PC-9 (cell line): ENCODE results near the gene CDR2L. TPM values are rescaled to one million over a fixed set of nuclear protein-coding genes. Genes with fewer than 3 reads are reported as not detected.

Experiments used
- BruUV-seq: library from RNA; stranded (reverse); fragments of 400-500 nt; replicated peaks from 2 replicates; lab custom pipeline; 2021; lab: Mats Ljungman, UMichigan
- CTCF ChIA-PET: fragments of 300-600 bp; sonication (Branson Sonifier 250); formaldehyde crosslinking; loops from one replicate; lab custom pipeline; 2022; ENCODE audit warnings: antibody characterized with exemption; lab: Charles Lee
- POLR2A ChIA-PET: fragments of 300-600 bp; sonication (Branson Sonifier 250); formaldehyde crosslinking; loops from one replicate; lab custom pipeline; 2022; ENCODE audit warnings: antibody characterized with exemption; ENCODE audit not compliant: unreplicated experiment; lab: Charles Lee
- DNase-seq, 2 experiments: peaks; one replicate each; pipeline versions ENCODE4 v3.0.0 to v3.0.0-alpha.2; 2015 to 2022; ENCODE audit warnings: mixed read lengths in 1 of 2
- H2AFZ ChIP-seq: fragments of 200-600 bp; sonication (generic); 2 replicates; pipeline ENCODE4 v1.8.1; 2017; ENCODE audit warnings: antibody characterized with exemption
- H3F3A ChIP-seq: fragments of 200-600 bp; sonication (generic); 2 replicates; pipeline ENCODE4 v1.8.1; 2017; ENCODE audit warnings: antibody characterized with exemption, mild to moderate bottlenecking, low read depth; ENCODE audit not compliant: insufficient read depth
- H3K27ac ChIP-seq: fragments of 200-600 bp; sonication (generic); 2 replicates; pipeline ENCODE4 v1.6.1; 2016; ENCODE audit warnings: mixed run types
- H3K27me3 ChIP-seq: fragments of 200-600 bp; sonication (generic); 2 replicates; pipeline ENCODE4 v1.6.1; 2016; ENCODE audit warnings: low read depth, mixed run types; ENCODE audit not compliant: insufficient read depth
- H3K36me3 ChIP-seq: fragments of 200-600 bp; sonication (generic); 2 replicates; pipeline ENCODE4 v1.6.1; 2016; ENCODE audit warnings: low read depth, mixed run types
- H3K4me1 ChIP-seq: fragments of 200-600 bp; sonication (generic); replicated peaks from 2 replicates; pipeline ENCODE4 v1.6.1; 2016; ENCODE audit warnings: mixed run types; ENCODE audit not compliant: insufficient read depth
- H3K4me2 ChIP-seq: fragments of 200-600 bp; sonication (generic); 2 replicates; pipeline ENCODE4 v1.6.1; 2017; ENCODE audit warnings: mixed run types
- H3K4me3 ChIP-seq: fragments of 200-600 bp; sonication (generic); 2 replicates; pipeline ENCODE4 v1.6.1; 2016; ENCODE audit warnings: mixed run types
- H3K79me2 ChIP-seq: fragments of 200-600 bp; sonication (generic); 2 replicates; pipeline ENCODE4 v1.6.1; 2017; ENCODE audit warnings: low read depth, mixed run types
- H3K9me2 ChIP-seq: fragments of 200-600 bp; sonication (generic); 2 replicates; pipeline ENCODE4 v1.8.1; 2017; ENCODE audit warnings: mild to moderate bottlenecking; ENCODE audit not compliant: insufficient read depth
- H3K9me3 ChIP-seq: fragments of 200-600 bp; sonication (generic); 2 replicates; pipeline ENCODE4 v1.8.1; 2016; ENCODE audit warnings: low read depth; ENCODE audit not compliant: insufficient read depth
- H4K20me1 ChIP-seq: fragments of 200-600 bp; sonication (generic); 2 replicates; pipeline ENCODE4 v1.8.1; 2017; ENCODE audit not compliant: insufficient read depth
- EZH2 ChIP-seq: fragments of 200-600 bp; sonication (generic); IDR thresholded peaks from 2 replicates; pipeline ENCODE4 v1.8.0; 2017; ENCODE audit warnings: antibody characterized with exemption, low read depth
- intact Hi-C: fragments of 100-400 bp; cut with micrococcal nuclease; formaldehyde crosslinking; loops from one replicate; pipeline ENCODE4 v1.10.0; 2022; ENCODE audit not compliant: unreplicated experiment
- total RNA-seq: library from RNA; stranded (reverse); gene quantifications from 2 replicates; pipeline ENCODE4 v1.2.3, GENCODE V29; 2021
- TF ChIP-seq, protein P1 (sequence below): fragments of 200-600 bp; sonication (generic); conservative IDR thresholded peaks from 2 replicates; pipeline ENCODE4 v1.6.1; 2017; ENCODE audit warnings: mixed run types, antibody characterized with exemption, mild to moderate bottlenecking, moderate library complexity

The CDR2L gene
- total RNA-seq, 1 experiment from 2014 or later, result 15.1 TPM

DNA sequence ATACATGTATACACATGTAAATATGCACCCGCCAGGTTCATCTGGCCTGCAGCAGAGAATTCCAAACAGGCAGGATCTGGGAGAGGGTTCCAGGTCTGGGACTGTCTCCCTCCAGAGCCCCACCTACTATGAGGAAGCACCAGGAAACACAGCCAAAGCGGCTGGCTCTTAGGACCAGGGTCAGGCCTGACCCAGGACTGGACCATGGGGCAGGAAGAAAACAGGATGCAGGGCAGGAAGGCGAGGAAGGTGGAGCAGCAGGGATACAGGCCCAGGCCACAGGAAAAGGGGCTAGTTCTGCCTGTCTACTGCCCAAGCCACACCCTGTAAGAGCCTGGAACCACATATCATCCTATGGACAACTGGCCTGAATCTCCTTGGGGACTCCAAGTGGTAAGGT is 17.0 kb upstream of the CDR2L start:
- TF ChIP-seq, protein P1, sequence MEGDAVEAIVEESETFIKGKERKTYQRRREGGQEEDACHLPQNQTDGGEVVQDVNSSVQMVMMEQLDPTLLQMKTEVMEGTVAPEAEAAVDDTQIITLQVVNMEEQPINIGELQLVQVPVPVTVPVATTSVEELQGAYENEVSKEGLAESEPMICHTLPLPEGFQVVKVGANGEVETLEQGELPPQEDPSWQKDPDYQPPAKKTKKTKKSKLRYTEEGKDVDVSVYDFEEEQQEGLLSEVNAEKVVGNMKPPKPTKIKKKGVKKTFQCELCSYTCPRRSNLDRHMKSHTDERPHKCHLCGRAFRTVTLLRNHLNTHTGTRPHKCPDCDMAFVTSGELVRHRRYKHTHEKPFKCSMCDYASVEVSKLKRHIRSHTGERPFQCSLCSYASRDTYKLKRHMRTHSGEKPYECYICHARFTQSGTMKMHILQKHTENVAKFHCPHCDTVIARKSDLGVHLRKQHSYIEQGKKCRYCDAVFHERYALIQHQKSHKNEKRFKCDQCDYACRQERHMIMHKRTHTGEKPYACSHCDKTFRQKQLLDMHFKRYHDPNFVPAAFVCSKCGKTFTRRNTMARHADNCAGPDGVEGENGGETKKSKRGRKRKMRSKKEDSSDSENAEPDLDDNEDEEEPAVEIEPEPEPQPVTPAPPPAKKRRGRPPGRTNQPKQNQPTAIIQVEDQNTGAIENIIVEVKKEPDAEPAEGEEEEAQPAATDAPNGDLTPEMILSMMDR, result no peak
- no peak for TF ChIP-seq EZH2
- POLR2A ChIA-PET, result interaction anchor here (0.6 kb wide), 1 partner anchor 117 kb away, joined by 3 read pairs; the partner anchor contains the start of gene SLC16A5

DNA sequence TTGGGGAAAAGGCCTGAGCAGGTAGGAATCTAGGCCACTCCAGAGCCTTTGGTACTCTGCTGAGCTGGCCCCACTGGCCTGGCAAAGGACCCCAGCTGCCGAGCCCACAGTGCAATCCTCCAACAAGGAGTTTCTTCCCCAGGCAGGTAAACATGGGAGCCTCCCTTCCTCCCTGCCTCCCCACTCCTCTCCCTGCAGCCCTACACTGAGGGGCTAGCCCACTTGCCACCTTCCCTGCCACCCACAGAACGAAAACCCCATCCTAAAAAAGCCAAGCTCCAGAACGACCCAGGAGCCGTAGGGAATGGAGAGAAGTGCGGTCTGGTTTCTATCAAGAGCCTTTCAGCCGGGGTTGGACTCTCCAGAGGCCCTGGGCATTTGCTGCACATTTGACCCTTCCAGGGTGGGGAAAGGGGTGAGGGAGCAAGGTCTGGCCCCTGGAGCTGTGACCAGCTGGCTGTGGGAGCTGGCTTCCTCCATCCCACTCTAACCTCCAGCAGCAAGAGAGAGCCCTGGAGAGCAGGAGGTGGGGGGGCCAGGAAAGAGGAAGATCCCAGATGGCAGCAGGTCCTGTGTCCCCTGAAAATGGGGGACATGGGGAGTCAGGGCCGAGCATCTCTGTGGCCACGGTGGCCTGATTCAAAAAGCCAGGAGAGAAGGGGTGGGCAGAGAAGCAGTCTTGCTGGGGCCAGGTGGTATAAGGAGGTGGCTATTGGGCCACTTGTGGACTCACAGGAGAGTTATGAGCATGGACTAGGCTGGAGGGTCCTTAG is 16.2 kb upstream of the CDR2L start:
- H3K27me3 ChIP-seq, result 0 out of 2 replicates have a peak, but pooled peaks cover 3% of the 10 kb centered on the region
- H3K9me3 ChIP-seq, result no peaks in the 10 kb centered on the region
- no peak for DNase-seq
- peaks cover 9% of the 10 kb centered on the region; the same call in 1 of the 2 replicates for H3F3A ChIP-seq
- peak overlapping the region; percentile 96 for H3K4me3 ChIP-seq
- H4K20me1 ChIP-seq, result no peaks in the 10 kb centered on the region
- TSS peak; percentile 26 for BruUV-seq
- H3K4me2 ChIP-seq, result peak overlapping the region; percentile 85
- H3K79me2 ChIP-seq, result peaks cover 34% of the 10 kb centered on the region
- H2AFZ ChIP-seq, result peak overlapping the region; percentile 90; the same call in 1 of the 2 replicates
- no peaks in the 10 kb centered on the region for H3K36me3 ChIP-seq
- CTCF ChIA-PET, result interaction anchor here (1.1 kb wide), 1 partner anchor 17 kb away, joined by 7 read pairs; no protein-coding TSS in a partner anchor
- TF ChIP-seq EZH2, result no peak
- TF ChIP-seq, protein P1, result no peak
- no peak overlapping the region for H3K27ac ChIP-seq
- no peaks in the 10 kb centered on the region for H3K9me2 ChIP-seq
- intact Hi-C loops, result no loop called here
- H3K4me1 ChIP-seq, result peaks cover 43% of the 10 kb centered on the region
- POLR2A ChIA-PET, result interaction anchor here (0.6 kb wide), 1 partner anchor 116 kb away, joined by 3 read pairs; the partner anchor contains the start of gene SLC16A5

More for the DNA sequence above, 17.0 kb upstream of the CDR2L start:
- Histone ChIP-seq H3K4me2 (peak overlapping the region; percentile 85), H3K27ac (no peak overlapping the region), H3K27me3 (0 out of 2 replicates have a peak, but pooled peaks cover 3% of the 10 kb centered on the region), H3K4me3 (no peak overlapping the region; the same call in 1 of the 2 replicates), H3K4me1 (peaks cover 43% of the 10 kb centered on the region), H4K20me1 (no peaks in the 10 kb centered on the region), H3K36me3 (no peaks in the 10 kb centered on the region), H3K9me2 (no peaks in the 10 kb centered on the region), H2AFZ (no peak overlapping the region), H3F3A (peaks cover 9% of the 10 kb centered on the region; the same call in 1 of the 2 replicates), H3K9me3 (no peaks in the 10 kb centered on the region), H3K79me2 (peaks cover 34% of the 10 kb centered on the region)
- BruUV-seq, result no TSS peak
- CTCF ChIA-PET, result interaction anchor here (0.6 to 1.1 kb wide), 2 partner anchors 39 to 42 kb away, joined by 9 to 12 read pairs; partner anchors contain the start of gene MRPL58
- intact Hi-C loops, result no loop called here
- DNase-seq, result no peak

DNA sequence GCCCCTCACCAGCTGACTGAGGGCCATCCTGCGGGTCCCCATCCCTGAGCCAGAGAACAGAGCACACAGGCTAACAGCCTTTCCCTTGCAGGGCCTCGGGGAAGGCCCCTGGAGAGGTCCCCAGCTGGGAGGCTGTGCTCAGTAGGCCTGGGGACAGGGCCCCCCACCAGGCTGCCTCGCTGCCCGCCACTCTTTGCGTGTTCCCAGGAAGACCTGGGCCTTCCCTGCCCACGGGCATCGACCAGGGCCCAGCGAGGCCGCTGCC is 15.7 kb upstream of the CDR2L start:
- H3K9me2 ChIP-seq, result no peaks in the 10 kb centered on the region
- no peak for DNase-seq
- H3F3A ChIP-seq, result peaks cover 9% of the 10 kb centered on the region; the same call in 1 of the 2 replicates
- peak overlapping the region; percentile 96 for H3K4me3 ChIP-seq
- H4K20me1 ChIP-seq, result no peaks in the 10 kb centered on the region
- POLR2A ChIA-PET, result no interaction called here
- no TSS peak for BruUV-seq
- H3K27me3 ChIP-seq, result 0 out of 2 replicates have a peak, but pooled peaks cover 3% of the 10 kb centered on the region
- peak overlapping the region; percentile 85 for H3K4me2 ChIP-seq
- no peaks in the 10 kb centered on the region for H3K36me3 ChIP-seq
- CTCF ChIA-PET, result interaction anchor here (0.8 to 1.1 kb wide), 2 partner anchors 11 to 17 kb away, joined by 3 to 7 read pairs; no protein-coding TSS in a partner anchor
- H3K27ac ChIP-seq, result no peak overlapping the region
- intact Hi-C loops, result no loop called here
- H3K9me3 ChIP-seq, result no peaks in the 10 kb centered on the region
- TF ChIP-seq, protein P1, result no peak
- TF ChIP-seq EZH2, result no peak
- H2AFZ ChIP-seq, result peak overlapping the region; percentile 90; the same call in 1 of the 2 replicates
- H3K79me2 ChIP-seq, result peaks cover 34% of the 10 kb centered on the region
- peaks cover 43% of the 10 kb centered on the region for H3K4me1 ChIP-seq
